MG63 (cell line): ENCODE measurements around the gene OAS2. TPM values are rescaled to one million over a fixed set of nuclear protein-coding genes. Genes with fewer than 3 reads are reported as not detected.
"Not testable (repeated sequence)": the region's sequence is repeated elsewhere in the genome, so short reads cannot be mapped to it uniquely, and the experiment has no call there.

Source experiments
- DNase-seq: peaks from one replicate; pipeline ENCODE4 v3.0.0-alpha.2; 2020
- H3K27me3 ChIP-seq: fragments of 250-450 bp; sonication (Bioruptor Pico); 2 replicates; pipeline ENCODE4 v1.5.1; 2020; ENCODE audit warnings: mild to moderate bottlenecking, moderate library complexity
- H3K36me3 ChIP-seq: fragments of 250-450 bp; sonication (Bioruptor Pico); 2 replicates; pipeline ENCODE4 v1.5.1; 2020; ENCODE audit warnings: mild to moderate bottlenecking, moderate library complexity
- H3K4me3 ChIP-seq: fragments of 250-450 bp; sonication (Bioruptor Pico); 2 replicates; pipeline ENCODE4 v1.5.1; 2020; ENCODE audit warnings: mild to moderate bottlenecking, moderate library complexity
- H3K9me3 ChIP-seq: fragments of 250-450 bp; sonication (Bioruptor Pico); 2 replicates; pipeline ENCODE4 v1.5.1; 2020; ENCODE audit warnings: mild to moderate bottlenecking, moderate library complexity
- total RNA-seq: library from RNA; depleted of rRNA; stranded (reverse); fragments of >200 nt; shearing (Covaris generic); gene quantifications from 2 replicates; pipeline ENCODE4 v1.2.3, GENCODE V29; 2014; ENCODE audit warnings: low replicate concordance

OAS2 gene
- total RNA-seq, 1 experiment from 2014 or later = 6.0 TPM

DNA sequence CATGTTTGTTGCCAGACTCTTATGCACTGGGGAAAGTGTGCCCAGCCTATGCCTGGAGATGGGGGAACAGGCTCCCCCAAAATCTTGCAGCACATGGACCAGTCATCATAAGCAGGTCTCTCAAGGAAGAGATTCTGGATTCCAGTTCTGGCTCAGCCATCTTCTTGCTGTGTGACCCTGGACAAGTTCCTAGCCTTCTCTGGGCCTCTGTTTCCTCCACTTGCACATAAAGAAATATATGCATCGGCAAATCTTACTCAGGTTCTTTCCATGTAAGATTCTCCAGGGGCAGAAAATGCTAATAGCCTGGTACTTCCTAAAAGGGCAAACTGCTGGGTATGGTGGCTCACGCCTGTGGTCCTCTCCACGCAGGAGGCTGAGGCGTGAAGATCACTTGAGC is 32.8 kb upstream of the OAS2 start:
- H3K27me3 ChIP-seq = no peaks in the 10 kb centered on the region
- DNase-seq = no peak
- no peak overlapping the region for H3K4me3 ChIP-seq
- no peaks in the 10 kb centered on the region for H3K9me3 ChIP-seq
- peaks cover 15% of the 10 kb centered on the region for H3K36me3 ChIP-seq

GRCh38 chr12:112946236-112947000 is 31.9 kb upstream of the OAS2 start:
- Histone ChIP-seq H3K36me3 (peaks cover 15% of the 10 kb centered on the region), H3K27me3 (no peaks in the 10 kb centered on the region), H3K4me3 (no peak overlapping the region), H3K9me3 (no peaks in the 10 kb centered on the region)
- DNase-seq = no peak

DNA sequence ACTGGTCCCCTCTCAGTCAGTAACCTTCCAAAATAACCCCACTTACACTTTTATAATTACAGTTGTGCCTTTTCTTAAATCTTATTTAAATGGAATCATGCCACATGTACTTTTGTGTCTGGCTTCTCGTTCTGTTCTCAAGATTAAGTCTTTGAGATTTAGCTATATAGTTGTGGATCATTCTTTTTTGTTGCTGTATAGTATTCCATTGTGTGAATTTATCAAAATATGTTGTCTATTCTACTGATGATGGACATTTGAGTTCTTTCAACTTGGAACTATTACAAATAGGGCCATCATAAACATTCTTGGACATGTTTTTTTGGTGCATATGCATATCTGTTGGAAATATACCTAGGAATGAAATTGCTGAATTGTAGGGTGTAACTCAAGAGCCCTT is 31.0 kb upstream of the OAS2 start:
- H3K4me3 ChIP-seq = no peak overlapping the region
- peaks cover 20% of the 10 kb centered on the region for H3K36me3 ChIP-seq
- no peak for DNase-seq

DNA sequence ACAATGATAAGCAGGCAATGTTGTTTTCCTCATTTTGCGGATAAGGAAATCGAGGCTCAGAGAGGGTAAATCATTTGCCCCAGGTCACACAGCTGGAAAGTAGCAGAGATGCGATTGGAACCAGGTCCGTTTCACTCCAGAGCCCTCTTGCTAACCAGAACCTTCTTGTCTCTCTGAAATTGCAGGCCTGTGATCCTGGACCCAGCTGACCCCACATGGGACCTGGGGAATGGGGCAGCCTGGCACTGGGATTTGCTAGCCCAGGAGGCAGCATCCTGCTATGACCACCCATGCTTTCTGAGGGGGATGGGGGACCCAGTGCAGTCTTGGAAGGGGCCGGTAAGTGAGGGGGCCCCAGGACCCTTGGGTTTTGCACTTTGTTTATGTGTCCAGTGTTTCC is 30.6 kb upstream of the OAS2 start:
- DNase-seq = no peak
- no peaks in the 10 kb centered on the region for H3K27me3 ChIP-seq
- H3K9me3 ChIP-seq = no peaks in the 10 kb centered on the region
- peaks cover 20% of the 10 kb centered on the region for H3K36me3 ChIP-seq
- no peak overlapping the region for H3K4me3 ChIP-seq

More for the DNA sequence above, 31.0 kb upstream of the OAS2 start:
- Histone ChIP-seq H3K27me3 (no peaks in the 10 kb centered on the region), H3K9me3 (no peaks in the 10 kb centered on the region)

DNA sequence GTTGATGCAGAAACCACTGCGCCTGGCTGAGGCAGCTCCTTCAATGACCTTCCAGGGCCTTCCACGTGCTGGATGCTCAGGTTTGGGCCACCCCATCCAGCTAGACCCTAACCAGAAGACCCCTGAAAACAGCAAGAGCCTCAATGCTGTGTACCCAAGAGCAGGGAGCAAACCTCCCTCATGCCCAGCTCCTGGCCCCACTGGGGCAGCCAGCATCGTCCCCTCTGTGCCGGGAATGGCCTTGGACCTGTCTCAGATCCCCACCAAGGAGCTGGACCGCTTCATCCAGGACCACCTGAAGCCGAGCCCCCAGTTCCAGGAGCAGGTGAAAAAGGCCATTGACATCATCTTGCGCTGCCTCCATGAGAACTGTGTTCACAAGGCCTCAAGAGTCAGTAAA is 29.5 kb upstream of the OAS2 start:
- H3K36me3 ChIP-seq = peaks cover 23% of the 10 kb centered on the region
- DNase-seq = no peak
- H3K9me3 ChIP-seq = no peaks in the 10 kb centered on the region
- H3K4me3 ChIP-seq = no peak overlapping the region
- H3K27me3 ChIP-seq = no peaks in the 10 kb centered on the region

DNA sequence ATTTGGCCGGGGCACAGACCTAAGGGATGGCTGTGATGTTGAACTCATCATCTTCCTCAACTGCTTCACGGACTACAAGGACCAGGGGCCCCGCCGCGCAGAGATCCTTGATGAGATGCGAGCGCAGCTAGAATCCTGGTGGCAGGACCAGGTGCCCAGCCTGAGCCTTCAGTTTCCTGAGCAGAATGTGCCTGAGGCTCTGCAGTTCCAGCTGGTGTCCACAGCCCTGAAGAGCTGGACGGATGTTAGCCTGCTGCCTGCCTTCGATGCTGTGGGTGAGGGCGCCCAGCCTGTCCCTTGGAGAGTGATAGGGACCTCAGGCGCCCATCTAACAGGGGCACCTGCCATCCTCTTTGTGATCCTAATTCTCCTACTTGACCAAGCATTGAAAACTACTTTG is 27.6 kb upstream of the OAS2 start:
- Histone ChIP-seq H3K4me3 (no peak overlapping the region), H3K36me3 (peaks cover 19% of the 10 kb centered on the region), H3K9me3 (no peaks in the 10 kb centered on the region), H3K27me3 (no peaks in the 10 kb centered on the region)
- no peak for DNase-seq

DNA sequence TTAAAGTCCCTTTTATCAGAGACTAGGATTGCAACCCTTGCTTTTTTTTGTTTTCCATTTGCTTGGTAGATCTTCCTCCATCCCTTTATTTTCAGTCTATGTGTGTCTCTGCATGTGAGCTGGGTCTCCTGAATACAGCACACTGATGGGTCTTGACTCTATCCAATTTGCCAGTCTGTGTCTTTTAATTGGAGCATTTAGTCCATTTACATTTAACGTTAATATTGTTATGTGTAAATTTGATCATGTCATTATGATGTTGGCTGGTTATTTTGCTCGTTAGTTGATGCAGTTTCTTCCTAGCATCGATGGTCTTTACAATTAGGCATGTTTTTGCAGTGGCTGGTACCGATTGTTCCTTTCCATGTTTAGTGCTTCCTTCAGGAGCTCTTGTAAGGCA is 21.2 kb upstream of the OAS2 start:
- not testable (repeated sequence) for H3K4me3 ChIP-seq, H3K27me3 ChIP-seq, DNase-seq, H3K9me3 ChIP-seq
- peaks cover 38% of the 10 kb centered on the region for H3K36me3 ChIP-seq

- Histone ChIP-seq H3K4me3 (no peak overlapping the region), H3K27me3 (no peaks in the 10 kb centered on the region), H3K9me3 (no peaks in the 10 kb centered on the region), H3K36me3 (peaks cover 37% of the 10 kb centered on the region)
- DNase-seq = no peak
Observed at GRCh38 chr12:112961074-112961473, 17.2 kb upstream of the OAS2 start.

GRCh38 chr12:112961536-112961935 is 16.8 kb upstream of the OAS2 start:
- H3K36me3 ChIP-seq = peaks cover 35% of the 10 kb centered on the region
- H3K4me3 ChIP-seq = no peak overlapping the region
- no peak for DNase-seq
- no peaks in the 10 kb centered on the region for H3K27me3 ChIP-seq
- H3K9me3 ChIP-seq = no peaks in the 10 kb centered on the region

GRCh38 chr12:112962561-112962960 is 15.8 kb upstream of the OAS2 start:
- DNase-seq = no peak
- H3K9me3 ChIP-seq = no peaks in the 10 kb centered on the region

GRCh38 chr12:112963227-112963861 is 15.0 kb upstream of the OAS2 start:
- no peak for DNase-seq
- H3K27me3 ChIP-seq = no peaks in the 10 kb centered on the region

More at GRCh38 chr12:112962561-112962960, 15.8 kb upstream of the OAS2 start:
- H3K4me3 ChIP-seq = no peak overlapping the region
- H3K27me3 ChIP-seq = no peaks in the 10 kb centered on the region
- peaks cover 30% of the 10 kb centered on the region for H3K36me3 ChIP-seq

DNA sequence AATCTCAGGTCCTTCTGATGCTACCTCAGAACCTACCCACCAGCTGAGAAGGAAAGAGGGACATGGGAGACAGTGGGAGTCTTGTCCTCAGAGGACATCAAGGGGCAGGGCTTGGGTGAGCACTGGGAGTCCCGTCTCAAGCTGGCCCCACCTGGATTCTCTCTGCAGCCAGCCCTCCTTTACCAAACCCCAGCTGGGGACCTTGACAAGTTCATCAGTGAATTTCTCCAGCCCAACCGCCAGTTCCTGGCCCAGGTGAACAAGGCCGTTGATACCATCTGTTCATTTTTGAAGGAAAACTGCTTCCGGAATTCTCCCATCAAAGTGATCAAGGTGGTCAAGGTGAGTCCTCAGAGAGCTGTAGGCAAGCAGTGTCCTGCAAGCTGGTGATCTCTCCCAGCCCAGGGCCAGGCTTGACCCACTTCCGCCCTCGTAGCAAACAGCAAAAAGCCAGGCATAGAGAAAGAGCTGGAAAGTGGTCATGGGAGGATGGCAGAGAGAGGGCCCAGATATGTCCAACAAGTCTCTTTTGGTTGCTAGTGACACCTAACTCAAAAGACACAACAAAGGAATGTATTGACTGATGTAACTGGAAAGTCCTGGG is 14.2 kb upstream of the OAS2 start:
- no peak for DNase-seq
- no peaks in the 10 kb centered on the region for H3K9me3 ChIP-seq
- peaks cover 29% of the 10 kb centered on the region for H3K36me3 ChIP-seq
- no peak overlapping the region for H3K4me3 ChIP-seq
- H3K27me3 ChIP-seq = no peaks in the 10 kb centered on the region

More at GRCh38 chr12:112963227-112963861, 15.0 kb upstream of the OAS2 start:
- H3K4me3 ChIP-seq = no peak overlapping the region
- peaks cover 30% of the 10 kb centered on the region for H3K36me3 ChIP-seq
- no peaks in the 10 kb centered on the region for H3K9me3 ChIP-seq

DNA sequence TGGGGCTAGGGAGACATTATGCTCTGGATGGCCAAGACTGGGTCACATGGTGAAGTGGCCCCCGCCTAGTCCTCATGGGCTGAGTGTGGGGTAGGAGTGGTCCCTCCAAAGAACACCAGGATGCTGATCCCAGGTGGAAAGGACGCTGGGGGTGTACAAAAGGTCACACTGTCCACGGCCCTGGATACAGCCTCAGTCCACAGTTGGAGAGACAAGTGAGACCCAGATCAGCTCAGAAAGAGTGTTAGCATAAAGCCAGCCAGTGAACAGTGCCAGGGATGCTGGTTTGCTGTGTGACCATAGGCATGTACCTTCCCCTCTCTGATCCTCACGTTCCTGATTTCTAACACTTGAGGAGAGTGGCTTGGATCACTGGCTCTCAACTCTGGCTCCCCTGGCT is 13.4 kb upstream of the OAS2 start:
- Histone ChIP-seq H3K4me3 (no peak overlapping the region), H3K27me3 (no peaks in the 10 kb centered on the region), H3K9me3 (no peaks in the 10 kb centered on the region)

GRCh38 chr12:112965643-112966042 is 12.7 kb upstream of the OAS2 start:
- H3K36me3 ChIP-seq = peaks cover 17% of the 10 kb centered on the region
- no peaks in the 10 kb centered on the region for H3K27me3 ChIP-seq
- H3K9me3 ChIP-seq = no peaks in the 10 kb centered on the region
- DNase-seq = no peak
- H3K4me3 ChIP-seq = no peak overlapping the region

More for the DNA sequence above, 13.4 kb upstream of the OAS2 start:
- H3K36me3 ChIP-seq = peaks cover 22% of the 10 kb centered on the region
- no peak for DNase-seq

DNA sequence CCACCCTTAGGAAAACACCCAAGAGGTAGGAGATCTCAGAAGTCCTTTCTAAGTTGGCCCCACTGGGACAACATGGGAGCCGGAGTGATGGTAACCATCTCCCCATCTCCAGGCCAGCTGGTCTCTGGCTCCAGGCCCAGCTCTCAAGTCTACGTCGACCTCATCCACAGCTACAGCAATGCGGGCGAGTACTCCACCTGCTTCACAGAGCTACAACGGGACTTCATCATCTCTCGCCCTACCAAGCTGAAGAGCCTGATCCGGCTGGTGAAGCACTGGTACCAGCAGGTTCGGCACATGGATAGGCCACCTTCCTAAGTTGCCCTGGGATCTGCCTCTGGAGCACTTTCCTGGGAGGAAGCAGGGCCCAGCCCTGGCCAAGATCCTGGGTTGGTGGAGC is 11.0 kb upstream of the OAS2 start:
- Histone ChIP-seq H3K36me3 (peaks cover 5% of the 10 kb centered on the region; the same call in 1 of the 2 replicates), H3K4me3 (no peak overlapping the region), H3K9me3 (no peaks in the 10 kb centered on the region), H3K27me3 (no peaks in the 10 kb centered on the region)
- DNase-seq = no peak

- no peaks in the 10 kb centered on the region for H3K9me3 ChIP-seq
- no peaks in the 10 kb centered on the region for H3K27me3 ChIP-seq
- DNase-seq = no peak
- no peak overlapping the region for H3K4me3 ChIP-seq
- H3K36me3 ChIP-seq = peaks cover 5% of the 10 kb centered on the region; the same call in 1 of the 2 replicates
Observed at GRCh38 chr12:112967858-112968257, 10.5 kb upstream of the OAS2 start.

DNA sequence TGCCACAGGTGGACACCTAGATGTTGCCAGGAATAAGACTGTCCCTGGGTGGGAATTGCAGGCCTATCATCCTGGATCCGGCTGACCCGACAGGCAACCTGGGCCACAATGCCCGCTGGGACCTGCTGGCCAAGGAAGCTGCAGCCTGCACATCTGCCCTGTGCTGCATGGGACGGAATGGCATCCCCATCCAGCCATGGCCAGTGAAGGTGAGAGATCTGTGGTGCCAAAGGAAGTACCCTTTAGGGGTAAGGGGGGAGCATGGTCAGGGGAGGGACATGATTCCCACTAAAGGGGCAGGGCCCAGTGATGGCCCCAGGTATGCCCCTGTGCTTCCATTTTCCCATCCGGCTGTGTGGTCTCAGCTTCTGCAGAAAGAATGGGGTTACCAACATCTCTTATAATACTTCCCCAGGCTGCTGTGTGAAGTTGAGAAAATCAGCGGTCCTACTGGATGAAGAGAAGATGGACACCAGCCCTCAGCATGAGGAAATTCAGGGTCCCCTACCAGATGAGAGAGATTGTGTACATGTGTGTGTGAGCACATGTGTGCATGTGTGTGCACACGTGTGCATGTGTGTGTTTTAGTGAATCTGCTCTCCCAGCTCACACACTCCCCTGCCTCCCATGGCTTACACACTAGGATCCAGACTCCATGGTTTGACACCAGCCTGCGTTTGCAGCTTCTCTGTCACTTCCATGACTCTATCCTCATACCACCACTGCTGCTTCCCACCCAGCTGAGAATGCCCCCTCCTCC is 8.6 kb upstream of the OAS2 start:
- H3K27me3 ChIP-seq = no peaks in the 10 kb centered on the region
- peaks cover 3% of the 10 kb centered on the region; the same call in 1 of the 2 replicates for H3K36me3 ChIP-seq
- no peaks in the 10 kb centered on the region for H3K9me3 ChIP-seq
- no peak overlapping the region for H3K4me3 ChIP-seq
- no peak for DNase-seq
